Fibroblast of lung (primary cell): ENCODE data around the gene ARHGEF10L. TPM values are rescaled to one million over a fixed set of nuclear protein-coding genes. Genes with fewer than 3 reads are reported as not detected.

Experiments
- DNase-seq, 2 donors: peaks; one replicate each; pipeline versions ENCODE4 v3.0.0 to v3.0.0-alpha.2; 2010; ENCODE audit warnings: low read depth in 2 of 2
- H2AFZ ChIP-seq: 2 replicates; pipeline ENCODE4 v1.5.1; 2012; ENCODE audit warnings: low read length, control low read depth, inconsistent platforms
- H3K27ac ChIP-seq: 2 replicates; pipeline ENCODE4 v1.5.1; 2011; ENCODE audit warnings: low read length, control low read depth; ENCODE audit not compliant: insufficient read depth
- H3K27me3 ChIP-seq: 2 replicates; pipeline ENCODE4 v1.5.1; 2011; ENCODE audit warnings: mild to moderate bottlenecking, low read length; ENCODE audit not compliant: control insufficient read depth, insufficient read depth
- H3K36me3 ChIP-seq: 2 replicates; pipeline ENCODE4 v1.5.1; 2011; ENCODE audit warnings: low read length; ENCODE audit not compliant: control insufficient read depth, insufficient read depth
- H3K4me1 ChIP-seq: 2 replicates; pipeline ENCODE4 v1.5.1; 2011; ENCODE audit warnings: low read length; ENCODE audit not compliant: control insufficient read depth, insufficient read depth; ENCODE audit errors: extremely low read depth
- H3K4me2 ChIP-seq: 2 replicates; pipeline ENCODE4 v1.5.1; 2011; ENCODE audit warnings: low read length, control low read depth; ENCODE audit not compliant: insufficient read depth; ENCODE audit errors: extremely low read depth
- H3K4me3 ChIP-seq, 4 experiments: fragments of 200-600 bp in 1 of 4; sonication (generic) in 1 of 4; replicated peaks in 1 of 4; 2 replicates each; pipeline ENCODE4 v1.5.1; 2011 to 2016; ENCODE audit warnings: low read length in 4 of 4, low read depth in 3 of 4, mild to moderate bottlenecking in 3 of 4, control low read depth in 2 of 4, inconsistent platforms in 1 of 4, mixed read lengths in 1 of 4; ENCODE audit not compliant: insufficient read depth in 1 of 4; ENCODE audit errors: control extremely low read depth in 1 of 4
- H3K79me2 ChIP-seq: 2 replicates; pipeline ENCODE4 v1.5.1; 2012; ENCODE audit warnings: mild to moderate bottlenecking, low read length, inconsistent platforms; ENCODE audit not compliant: control insufficient read depth, insufficient read depth
- H3K9ac ChIP-seq: 2 replicates; pipeline ENCODE4 v1.5.1; 2011; ENCODE audit warnings: mild to moderate bottlenecking, low read length, control low read depth; ENCODE audit not compliant: insufficient read depth
- H3K9me3 ChIP-seq: 2 replicates; pipeline ENCODE4 v1.5.1; 2012; ENCODE audit warnings: low read depth, low read length; ENCODE audit not compliant: control insufficient read depth, insufficient read depth
- H4K20me1 ChIP-seq: 2 replicates; pipeline ENCODE4 v1.5.1; 2011; ENCODE audit warnings: low read length; ENCODE audit not compliant: control insufficient read depth, insufficient read depth; ENCODE audit errors: extremely low read depth
- EZH2 ChIP-seq: IDR thresholded peaks from 2 replicates; pipeline ENCODE4 v1.5.1; 2012; ENCODE audit warnings: low read length, control low read depth, mild to moderate bottlenecking; ENCODE audit errors: missing control alignments
- polyA plus RNA-seq, 2 donors: library from polyadenylated mRNA; depleted of rRNA in 1 of 2; stranded (reverse) in 1 of 2; unstranded in 1 of 2; fragments of >200 nt; gene quantifications; 2 replicates each; pipeline ENCODE4 v1.2.1, GENCODE V29; 2011 to 2012; ENCODE audit warnings: missing spikeins in 1 of 2
- total RNA-seq: library from RNA; depleted of rRNA; stranded (reverse); fragments of >200 nt; gene quantifications from 2 replicates; pipeline ENCODE4 v1.2.1, GENCODE V29; 2014
- TF ChIP-seq, protein P1 (sequence below), 2 donors: IDR thresholded peaks in 1 of 2; conservative IDR thresholded peaks in 1 of 2; 1 replicate in 1 of 2; 2 replicates in 1 of 2; pipeline ENCODE4 v1.5.1; 2011 to 2012; ENCODE audit warnings: low read length in 2 of 2, control low read depth in 1 of 2, inconsistent platforms in 1 of 2, low read depth in 1 of 2, mild to moderate bottlenecking in 1 of 2

The ARHGEF10L gene
- total and polyA plus RNA-seq, 2 donors (not counting 1 experiment from before 2014, with no cell fraction given) = 11.2 to 24.3 TPM

DNA sequence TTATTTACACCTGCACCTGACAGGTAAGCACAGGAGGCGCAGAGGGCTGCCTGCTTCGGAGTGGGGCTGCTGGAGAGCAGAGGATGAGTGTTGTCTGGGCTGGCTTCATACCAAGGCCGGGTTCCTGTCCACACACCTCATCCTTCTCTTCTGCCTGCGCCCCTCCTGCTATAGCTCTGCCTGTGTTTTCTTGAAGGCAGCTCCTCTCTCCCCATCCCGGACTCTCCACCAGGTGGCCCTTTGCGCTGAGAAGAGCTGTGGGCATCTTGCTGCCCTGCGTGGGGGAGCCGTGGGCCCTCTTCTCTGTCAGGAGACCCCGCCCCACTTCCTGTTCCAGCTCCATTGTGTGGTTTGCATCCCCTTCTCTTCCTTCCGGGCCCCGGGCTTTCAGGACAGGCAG is 35.0 kb downstream of the ARHGEF10L start:
- Histone ChIP-seq H3K79me2 (peaks cover 7% of the 10 kb centered on the region), H3K36me3 (no peaks in the 10 kb centered on the region), H3K9me3 (no peaks in the 10 kb centered on the region), H3K4me2 (no peak overlapping the region), H3K4me3 (no peak overlapping the region), H3K4me1 (peaks cover 5% of the 10 kb centered on the region), H3K9ac (no peak overlapping the region), H3K27ac (no peak overlapping the region), H2AFZ (no peak overlapping the region), H4K20me1 (no peaks in the 10 kb centered on the region), H3K27me3 (no peaks in the 10 kb centered on the region)
- TF ChIP-seq EZH2 = no peak
- TF ChIP-seq, protein P1, sequence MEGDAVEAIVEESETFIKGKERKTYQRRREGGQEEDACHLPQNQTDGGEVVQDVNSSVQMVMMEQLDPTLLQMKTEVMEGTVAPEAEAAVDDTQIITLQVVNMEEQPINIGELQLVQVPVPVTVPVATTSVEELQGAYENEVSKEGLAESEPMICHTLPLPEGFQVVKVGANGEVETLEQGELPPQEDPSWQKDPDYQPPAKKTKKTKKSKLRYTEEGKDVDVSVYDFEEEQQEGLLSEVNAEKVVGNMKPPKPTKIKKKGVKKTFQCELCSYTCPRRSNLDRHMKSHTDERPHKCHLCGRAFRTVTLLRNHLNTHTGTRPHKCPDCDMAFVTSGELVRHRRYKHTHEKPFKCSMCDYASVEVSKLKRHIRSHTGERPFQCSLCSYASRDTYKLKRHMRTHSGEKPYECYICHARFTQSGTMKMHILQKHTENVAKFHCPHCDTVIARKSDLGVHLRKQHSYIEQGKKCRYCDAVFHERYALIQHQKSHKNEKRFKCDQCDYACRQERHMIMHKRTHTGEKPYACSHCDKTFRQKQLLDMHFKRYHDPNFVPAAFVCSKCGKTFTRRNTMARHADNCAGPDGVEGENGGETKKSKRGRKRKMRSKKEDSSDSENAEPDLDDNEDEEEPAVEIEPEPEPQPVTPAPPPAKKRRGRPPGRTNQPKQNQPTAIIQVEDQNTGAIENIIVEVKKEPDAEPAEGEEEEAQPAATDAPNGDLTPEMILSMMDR (conservative IDR thresholded peaks at IDR 0.05 in 1 of 2, IDR thresholded peaks at IDR 0.05 in 1 of 2; ENCODE audit: low read depth in 1 of 2, low read length in 2 of 2) = peak in 1 of 2 donors; percentile 20
- no peak for DNase-seq

DNA sequence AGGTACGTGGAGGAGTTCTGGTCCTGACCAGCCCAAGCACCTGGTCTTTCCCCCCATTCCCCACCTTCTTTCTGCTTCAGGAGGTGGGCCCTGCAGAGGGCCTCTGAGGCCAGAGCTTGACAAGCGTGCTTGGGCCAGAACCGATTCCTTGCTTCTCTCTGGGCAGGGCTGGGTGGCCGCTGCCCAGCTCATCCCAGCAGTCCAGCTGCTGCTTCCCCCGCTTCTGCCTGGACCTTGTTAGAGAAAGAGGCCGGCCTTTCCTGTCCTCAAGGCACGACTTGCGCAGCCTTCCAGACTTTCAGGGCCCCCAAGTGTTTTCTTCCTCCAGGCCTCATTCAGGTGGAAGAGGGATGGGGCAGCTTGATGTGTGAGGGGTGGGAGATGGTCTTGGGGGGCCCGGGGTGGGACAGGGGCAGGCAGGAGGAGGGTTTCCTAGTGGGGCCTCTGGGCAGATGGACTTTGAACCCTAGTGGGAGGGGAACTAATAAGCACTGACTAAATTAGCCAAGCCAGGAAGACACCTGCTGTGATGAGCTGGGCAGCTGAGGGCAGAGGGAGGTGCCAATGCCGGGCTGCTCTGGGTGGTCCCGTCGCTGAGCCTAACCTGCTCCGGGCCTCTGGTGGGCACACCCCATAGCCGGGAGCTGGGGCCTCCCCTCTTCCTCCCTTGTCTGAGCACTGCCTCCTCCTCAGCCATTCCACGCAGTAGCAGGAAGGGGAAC is 36.5 kb downstream of the ARHGEF10L start:
- TF ChIP-seq, protein P1 (conservative IDR thresholded peaks at IDR 0.05 in 1 of 2, IDR thresholded peaks at IDR 0.05 in 1 of 2; ENCODE audit: low read depth in 1 of 2, low read length in 2 of 2) = no peak
- TF ChIP-seq EZH2 = no peak
- Histone ChIP-seq H2AFZ (no peak overlapping the region), H3K9me3 (no peaks in the 10 kb centered on the region), H4K20me1 (no peaks in the 10 kb centered on the region), H3K27ac (no peak overlapping the region), H3K79me2 (peaks cover 2% of the 10 kb centered on the region), H3K9ac (no peak overlapping the region), H3K4me2 (no peak overlapping the region), H3K36me3 (no peaks in the 10 kb centered on the region), H3K4me1 (no peaks in the 10 kb centered on the region), H3K4me3 (no peak overlapping the region), H3K27me3 (no peaks in the 10 kb centered on the region)
- no peak for DNase-seq

DNA sequence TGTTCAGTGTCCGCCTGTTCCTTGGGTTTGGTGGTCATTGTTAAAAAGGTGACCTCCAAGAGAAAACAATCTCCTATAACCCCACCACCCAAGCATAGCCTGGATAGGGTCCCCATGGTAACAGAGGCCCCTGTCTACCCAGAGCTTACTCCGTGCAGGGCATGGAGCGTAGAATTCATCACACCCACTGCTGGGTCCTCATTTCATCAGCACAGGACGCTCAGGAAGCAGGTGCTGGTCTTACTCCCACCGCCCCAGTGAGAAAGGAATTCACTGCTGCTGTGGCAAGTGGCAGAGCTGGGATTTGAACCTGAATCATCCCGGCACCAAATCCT is 37.0 kb downstream of the ARHGEF10L start:
- no peaks in the 10 kb centered on the region for H3K36me3 ChIP-seq
- no peaks in the 10 kb centered on the region for H3K4me1 ChIP-seq
- no peak overlapping the region for H3K4me2 ChIP-seq
- no peak for DNase-seq
- TF ChIP-seq, protein P1 (conservative IDR thresholded peaks at IDR 0.05 in 1 of 2, IDR thresholded peaks at IDR 0.05 in 1 of 2; ENCODE audit: low read depth in 1 of 2, low read length in 2 of 2) = no peak
- no peak for TF ChIP-seq EZH2
- no peak overlapping the region for H2AFZ ChIP-seq
- no peak overlapping the region for H3K27ac ChIP-seq
- H3K9ac ChIP-seq = no peak overlapping the region
- H3K9me3 ChIP-seq = no peaks in the 10 kb centered on the region
- H4K20me1 ChIP-seq = no peaks in the 10 kb centered on the region
- no peaks in the 10 kb centered on the region for H3K27me3 ChIP-seq
- no peaks in the 10 kb centered on the region for H3K79me2 ChIP-seq
- H3K4me3 ChIP-seq = no peak overlapping the region
